ENCODE measurements around the gene KRTAP2-4. TPM values are rescaled to one million over a fixed set of nuclear protein-coding genes. Genes with fewer than 3 reads are reported as not detected.
"Not testable (repeated sequence)": the region's sequence is repeated elsewhere in the genome, so short reads cannot be mapped to it uniquely, and the experiment has no call there.

Gene KRTAP2-4
- total and polyA plus RNA-seq, 8 donors: not detected

DNA sequence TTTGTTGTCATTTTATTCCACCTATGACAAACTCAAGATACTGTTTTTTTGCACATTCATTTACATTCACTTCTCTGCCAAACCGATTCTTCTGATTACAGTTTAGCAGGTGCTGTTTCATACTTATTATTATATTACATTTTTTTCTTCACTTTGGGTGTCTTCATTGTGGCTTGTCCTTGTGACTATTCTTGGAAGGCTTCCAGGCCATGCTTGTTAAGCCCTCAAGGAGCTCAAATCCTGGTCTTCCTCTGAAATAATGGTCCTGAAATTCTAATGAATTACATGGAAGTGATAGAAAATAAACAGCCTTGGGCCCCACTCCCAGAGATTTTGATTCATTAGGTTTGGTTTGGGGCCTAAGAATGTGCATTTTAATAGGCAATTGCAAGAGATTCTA is 1.4 kb downstream of the KRTAP2-4 start:
- ATAC-seq: no peak
- TF ChIP-seq, protein P1, sequence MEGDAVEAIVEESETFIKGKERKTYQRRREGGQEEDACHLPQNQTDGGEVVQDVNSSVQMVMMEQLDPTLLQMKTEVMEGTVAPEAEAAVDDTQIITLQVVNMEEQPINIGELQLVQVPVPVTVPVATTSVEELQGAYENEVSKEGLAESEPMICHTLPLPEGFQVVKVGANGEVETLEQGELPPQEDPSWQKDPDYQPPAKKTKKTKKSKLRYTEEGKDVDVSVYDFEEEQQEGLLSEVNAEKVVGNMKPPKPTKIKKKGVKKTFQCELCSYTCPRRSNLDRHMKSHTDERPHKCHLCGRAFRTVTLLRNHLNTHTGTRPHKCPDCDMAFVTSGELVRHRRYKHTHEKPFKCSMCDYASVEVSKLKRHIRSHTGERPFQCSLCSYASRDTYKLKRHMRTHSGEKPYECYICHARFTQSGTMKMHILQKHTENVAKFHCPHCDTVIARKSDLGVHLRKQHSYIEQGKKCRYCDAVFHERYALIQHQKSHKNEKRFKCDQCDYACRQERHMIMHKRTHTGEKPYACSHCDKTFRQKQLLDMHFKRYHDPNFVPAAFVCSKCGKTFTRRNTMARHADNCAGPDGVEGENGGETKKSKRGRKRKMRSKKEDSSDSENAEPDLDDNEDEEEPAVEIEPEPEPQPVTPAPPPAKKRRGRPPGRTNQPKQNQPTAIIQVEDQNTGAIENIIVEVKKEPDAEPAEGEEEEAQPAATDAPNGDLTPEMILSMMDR (IDR thresholded peaks at IDR 0.05): no peak

DNA sequence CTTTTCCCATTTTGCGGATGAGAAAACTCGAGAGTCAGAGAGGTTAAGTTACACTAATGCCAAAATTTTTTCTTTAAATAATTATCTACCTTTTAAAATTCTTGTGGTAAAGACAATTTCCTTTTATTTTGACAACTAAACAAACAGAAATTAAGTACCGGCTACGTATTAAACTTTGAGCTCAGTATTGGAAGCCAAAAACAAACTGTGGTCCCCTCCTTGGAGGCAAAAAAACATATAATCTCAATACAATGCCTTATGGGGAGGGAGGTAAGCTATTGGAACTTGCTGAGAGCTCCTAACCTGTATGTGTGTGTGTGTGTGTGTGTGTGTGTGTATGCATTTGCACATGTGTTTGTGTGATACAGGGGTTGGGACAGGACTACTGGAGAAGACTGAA is 2.2 kb downstream of the KRTAP2-4 start:
- DNase-seq (no peak), ATAC-seq (no peak)
- Histone ChIP-seq H3K36me3 (no peaks in the 10 kb centered on the region), H3K9me3 (no peaks in the 10 kb centered on the region), H3K4me1 (no peaks in the 10 kb centered on the region), H3K27me3 (peaks cover 0 to 20% of the 10 kb centered on the region in 2 donors), H3K27ac (no peak overlapping the region), H3K4me3 (no peak overlapping the region)
- intact Hi-C loops (cut with DNase I): no loop called here
- TF ChIP-seq, protein P1 (IDR thresholded peaks at IDR 0.05): no peak

More for the DNA sequence above, 1.4 kb downstream of the KRTAP2-4 start:
- Histone ChIP-seq H3K4me3 (no peak overlapping the region), H3K4me1 (no peaks in the 10 kb centered on the region), H3K9me3 (no peaks in the 10 kb centered on the region), H3K27ac (no peak overlapping the region), H3K36me3 (no peaks in the 10 kb centered on the region), H3K27me3 (peaks cover 0 to 11% of the 10 kb centered on the region in 2 donors)
- no peak for DNase-seq
- intact Hi-C loops (cut with DNase I): no loop called here

- DNase-seq (no peak), ATAC-seq (no peak)
- Histone ChIP-seq H3K4me3 (no peak overlapping the region), H3K36me3 (no peaks in the 10 kb centered on the region), H3K27ac (no peak overlapping the region), H3K27me3 (peaks cover 0 to 30% of the 10 kb centered on the region in 2 donors), H3K9me3 (no peaks in the 10 kb centered on the region), H3K4me1 (no peaks in the 10 kb centered on the region)
- intact Hi-C loops (cut with DNase I): no loop called here
- TF ChIP-seq, protein P1 (IDR thresholded peaks at IDR 0.05): no peak
These were observed 3.7 kb downstream of the KRTAP2-4 start for GRCh38 chr17:41061964-41062363.

GRCh38 chr17:41060052-41060604 is 5.6 kb downstream of the KRTAP2-4 start, which contains the start of gene KRTAP2-3:
KRTAP2-3 (minus strand) TSS chr17:41060114; CDS start chr17:41060050, 64 bp downstream.
- H3K4me3 ChIP-seq: no peak within 1 kb of the TSS
- intact Hi-C loops (cut with DNase I): no loop called here
- TF ChIP-seq, protein P1 (IDR thresholded peaks at IDR 0.05): no peak
- no peaks in the 10 kb centered on the region for H3K4me1 ChIP-seq
- H3K36me3 ChIP-seq: no peaks in the 10 kb centered on the region
- peaks cover 0 to 30% of the 10 kb centered on the region in 2 donors for H3K27me3 ChIP-seq
- no peak within 1 kb of the TSS for H3K27ac ChIP-seq
- ATAC-seq (peak; percentile 32), DNase-seq (no peak)
- no peaks in the 10 kb centered on the region for H3K9me3 ChIP-seq

DNA sequence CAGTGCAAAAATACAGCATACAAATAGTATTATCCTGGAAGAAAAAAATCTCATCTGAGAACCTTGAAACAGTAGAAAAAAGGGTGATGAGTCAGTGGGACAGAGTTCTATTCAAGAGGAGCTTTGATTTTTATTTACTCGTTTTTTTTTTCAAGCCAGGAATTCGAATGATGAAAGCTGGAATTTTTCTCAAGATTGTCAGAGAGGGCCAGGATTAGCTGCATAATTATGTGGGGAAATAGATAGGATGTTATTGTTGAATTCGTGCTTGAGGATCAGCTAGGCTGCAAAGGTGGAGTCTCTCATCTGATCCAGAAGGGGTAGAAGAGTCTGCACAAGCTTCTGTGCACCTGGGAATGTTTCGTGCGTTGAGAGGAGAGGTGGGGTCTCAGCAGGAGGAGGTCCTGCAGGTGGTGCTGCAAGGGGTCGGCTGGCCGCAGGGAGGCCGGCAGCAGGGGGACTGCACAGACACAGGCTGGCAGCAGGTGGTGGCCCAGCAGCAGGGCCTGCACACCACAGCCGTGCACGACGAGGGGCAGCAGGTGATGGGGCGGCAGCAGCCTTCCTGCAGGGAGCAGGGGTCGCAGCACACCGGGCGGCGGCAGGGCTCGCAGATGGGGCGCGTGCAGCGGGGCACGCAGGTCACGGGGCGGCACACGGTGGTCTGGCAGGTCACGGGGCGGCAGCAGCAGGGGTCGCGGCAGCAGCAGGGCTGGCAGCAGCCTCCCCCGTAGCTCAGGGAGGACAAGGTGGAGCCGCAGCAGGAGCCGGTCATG is 6.2 kb downstream of the KRTAP2-4 start:
- ATAC-seq; H3K4me1 ChIP-seq; intact Hi-C loops (cut with DNase I); DNase-seq; H3K9me3 ChIP-seq; H3K4me3 ChIP-seq; H3K36me3 ChIP-seq; H3K27ac ChIP-seq: not testable (repeated sequence)
- H3K27me3 ChIP-seq: peaks cover 0 to 30% of the 10 kb centered on the region in 2 donors
